ENCODE measurements around the gene PIP4K2C. TPM values are rescaled to one million over a fixed set of nuclear protein-coding genes. Genes with fewer than 3 reads are reported as not detected.
"Not testable (repeated sequence)": the region's sequence is repeated elsewhere in the genome, so short reads cannot be mapped to it uniquely, and the experiment has no call there.

PIP4K2C gene
- total RNA-seq, 1 donor from 2014 or later: 19.7 TPM

DNA sequence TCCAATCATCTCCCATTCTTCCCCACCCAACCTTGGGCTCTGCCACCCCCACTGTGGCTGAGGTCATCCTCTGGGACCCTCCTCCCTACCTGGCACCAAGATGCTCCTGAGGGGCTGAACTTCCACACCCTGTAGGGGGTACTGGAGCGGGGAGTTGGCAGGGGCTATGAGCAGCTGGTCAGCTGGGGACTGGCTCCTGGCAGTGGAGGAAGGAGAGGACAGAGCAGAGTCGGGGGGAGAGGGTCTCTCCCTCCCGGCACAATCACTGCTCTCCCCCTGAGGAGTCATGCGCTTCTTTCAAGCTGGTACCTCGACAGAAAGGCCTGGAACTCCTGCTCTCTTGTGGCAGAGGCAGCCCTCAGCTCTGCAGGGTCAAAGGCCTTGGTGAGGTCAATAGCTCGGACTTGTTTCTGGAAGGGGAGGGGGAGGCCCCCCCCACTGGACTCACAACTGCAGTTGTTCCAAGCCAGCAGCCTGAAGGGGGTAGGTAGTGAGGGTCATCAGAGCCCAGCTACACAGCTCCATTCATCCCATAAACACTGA, 40.0 kb downstream of the PIP4K2C start:
- intact Hi-C loops (cut with micrococcal nuclease): loop anchor here (5.0 kb wide), 1 partner anchor 61 kb away; the partner anchor contains the start of gene OS9

DNA sequence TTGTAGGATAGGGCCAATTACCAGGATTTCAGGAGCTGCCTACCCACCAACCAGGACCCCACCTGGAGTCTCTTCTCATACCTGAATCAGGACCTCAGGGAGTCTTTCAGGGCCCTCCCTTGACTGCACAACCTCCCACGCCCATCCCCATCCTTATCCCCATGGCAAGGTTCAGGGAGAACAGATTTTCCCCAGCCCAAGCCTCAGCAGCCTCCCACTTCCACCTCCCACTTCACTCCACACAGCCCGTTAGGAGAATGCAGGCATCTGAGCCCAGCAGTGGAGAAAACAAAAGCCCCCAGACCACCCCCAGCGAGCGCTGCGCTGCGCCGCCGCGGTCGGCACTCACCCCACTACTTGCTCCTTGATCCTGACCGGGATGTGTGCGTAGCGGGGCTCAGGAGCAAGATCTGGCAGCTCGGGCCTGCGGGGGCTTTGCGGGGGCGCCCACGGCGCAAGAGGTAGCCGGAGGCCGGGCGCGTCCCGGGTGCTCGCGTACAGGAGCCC, 40.6 kb downstream of the PIP4K2C start:
- intact Hi-C loops (cut with micrococcal nuclease): loop anchor here (5.0 kb wide), 1 partner anchor 61 kb away; the partner anchor contains the start of gene OS9

DNA sequence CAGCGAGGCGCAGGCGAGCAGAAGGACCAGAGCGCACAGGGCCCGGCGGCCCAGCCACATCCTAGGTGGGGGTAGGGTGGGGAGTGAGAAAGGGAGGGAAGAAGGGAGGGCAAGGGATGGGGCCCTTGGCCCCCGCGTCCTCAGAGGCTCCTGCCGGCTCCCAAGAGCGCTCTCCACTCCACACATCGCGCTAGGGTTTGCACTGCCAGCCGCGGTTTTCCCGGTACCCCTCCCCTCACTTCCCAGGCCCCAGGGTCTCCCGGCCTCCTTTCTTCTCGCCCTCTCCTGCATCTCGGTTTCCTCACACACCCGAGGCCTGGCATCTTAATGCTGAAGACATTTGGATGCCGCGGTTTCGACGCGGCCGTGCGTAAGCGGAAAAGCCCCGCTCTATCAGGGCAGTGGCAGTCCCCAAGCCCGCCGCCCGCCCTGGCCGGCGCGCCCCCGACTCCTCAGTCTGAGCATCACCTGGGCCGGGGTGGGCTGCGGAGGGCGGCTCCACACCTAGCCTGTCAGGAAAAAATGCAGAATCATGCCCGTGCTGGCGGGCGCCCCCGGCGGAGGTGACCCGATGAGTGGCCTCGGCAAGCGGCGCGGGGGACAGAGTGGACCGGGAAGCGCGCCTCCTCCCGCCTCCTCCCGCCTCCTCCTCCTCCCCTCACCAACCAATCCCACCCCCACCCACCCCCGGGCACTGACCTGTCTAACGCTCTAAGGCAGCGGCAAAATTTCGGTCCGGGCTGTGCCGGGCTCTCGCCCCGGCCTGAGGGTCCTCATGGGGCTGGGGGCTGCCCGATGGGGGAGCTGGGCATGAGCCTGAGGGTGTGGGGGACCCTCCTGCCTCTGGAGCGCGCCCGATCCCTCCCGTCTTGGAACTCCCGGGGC, 41.3 kb downstream of the PIP4K2C start:
- intact Hi-C loops (cut with micrococcal nuclease): loop anchor here (5.0 kb wide), 1 partner anchor 60 kb away; the partner anchor contains the start of gene OS9

DNA sequence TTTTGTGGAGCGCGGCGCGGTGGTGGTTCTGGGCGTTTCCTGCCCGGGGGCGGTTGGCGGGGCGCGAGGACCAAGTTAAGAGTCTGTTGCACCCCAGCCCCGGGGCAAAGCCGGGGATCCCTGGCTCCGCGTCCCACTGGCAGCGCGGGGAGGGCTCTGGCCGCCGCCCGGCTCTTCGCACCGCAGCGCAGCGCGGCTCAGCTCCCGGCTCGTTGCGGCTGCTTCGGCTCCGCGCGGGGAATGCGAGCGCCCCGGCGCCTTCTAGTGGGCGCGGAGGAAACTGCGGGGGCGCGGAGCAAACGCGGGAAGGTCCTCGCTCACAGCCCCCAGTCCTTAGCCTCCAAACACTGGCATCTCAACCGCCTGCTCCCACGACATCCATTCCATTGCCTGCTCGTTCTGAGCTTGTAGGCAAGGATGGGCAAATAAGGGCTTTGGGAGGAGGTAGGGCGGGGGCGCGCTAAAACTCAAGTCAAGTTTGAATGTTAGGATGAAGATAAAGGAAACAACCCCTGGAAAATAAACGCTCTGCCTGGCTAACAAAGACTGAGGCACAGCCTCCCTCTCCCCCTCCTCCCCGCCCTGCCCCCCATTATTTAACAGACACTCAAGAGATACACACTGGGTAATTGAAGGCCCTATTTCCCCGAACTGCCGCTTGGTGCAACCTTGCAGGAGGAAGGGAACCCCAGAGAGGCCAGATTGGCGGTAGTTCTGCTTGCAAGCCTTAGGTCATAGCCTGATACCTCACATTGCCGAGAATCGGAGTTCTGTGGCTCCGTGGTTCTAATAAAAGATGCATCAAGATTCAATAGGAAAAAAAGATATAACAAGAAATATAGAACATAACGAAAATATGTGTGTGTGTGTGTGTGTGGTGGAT, 42.2 kb downstream of the PIP4K2C start, which contains the start of gene B4GALNT1:
Gene B4GALNT1 (minus strand): TSS at position 244 of the 883 bp plus-strand sequence. CDS start 1,069 bp downstream, outside the sequence.
- intact Hi-C loops (cut with micrococcal nuclease): loop anchor here (1.0 to 5.0 kb wide), 2 partner anchors 50 to 59 kb away; partner anchors contain the start of gene OS9

DNA sequence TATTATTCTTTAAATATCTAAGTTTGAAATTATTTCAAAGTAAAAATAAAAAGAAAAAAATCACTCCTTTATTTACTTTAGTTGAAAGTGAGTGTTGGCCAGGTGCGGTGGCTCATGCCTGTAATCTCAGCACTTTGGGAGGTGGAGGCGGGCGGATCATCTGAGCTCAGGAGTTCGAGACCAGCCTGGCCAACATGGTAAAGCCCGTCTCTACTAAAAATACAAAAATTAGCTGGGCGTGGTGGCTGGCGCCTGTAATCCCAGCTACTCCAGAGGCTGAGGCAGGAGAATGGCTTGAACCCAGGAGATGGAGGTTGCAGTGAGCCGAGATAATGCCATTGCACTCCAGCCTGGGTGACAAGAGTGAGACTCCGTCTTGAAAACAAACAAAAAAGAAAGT, 45.7 kb downstream of the PIP4K2C start:
- intact Hi-C loops (cut with micrococcal nuclease): not testable (repeated sequence)

DNA sequence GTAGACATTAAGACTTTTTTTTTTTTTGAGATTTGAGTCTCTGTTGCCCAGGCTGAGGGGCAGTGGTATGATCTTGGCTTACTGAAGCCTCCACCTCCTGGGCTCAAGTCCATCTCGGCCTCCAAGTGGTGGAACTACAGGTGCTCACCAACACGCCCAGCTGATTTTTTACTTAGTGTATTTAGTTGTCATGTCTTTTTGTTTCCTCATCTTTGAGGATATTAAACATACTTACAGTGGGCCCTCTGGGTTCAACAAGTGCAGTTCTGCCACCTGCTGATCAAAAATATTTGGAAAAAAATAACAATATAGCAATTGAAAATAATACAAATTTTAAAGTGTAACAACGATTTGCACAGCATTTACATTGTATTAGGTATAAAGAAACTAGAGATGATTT, 46.4 kb downstream of the PIP4K2C start:
- intact Hi-C loops (cut with micrococcal nuclease): no loop called here

DNA sequence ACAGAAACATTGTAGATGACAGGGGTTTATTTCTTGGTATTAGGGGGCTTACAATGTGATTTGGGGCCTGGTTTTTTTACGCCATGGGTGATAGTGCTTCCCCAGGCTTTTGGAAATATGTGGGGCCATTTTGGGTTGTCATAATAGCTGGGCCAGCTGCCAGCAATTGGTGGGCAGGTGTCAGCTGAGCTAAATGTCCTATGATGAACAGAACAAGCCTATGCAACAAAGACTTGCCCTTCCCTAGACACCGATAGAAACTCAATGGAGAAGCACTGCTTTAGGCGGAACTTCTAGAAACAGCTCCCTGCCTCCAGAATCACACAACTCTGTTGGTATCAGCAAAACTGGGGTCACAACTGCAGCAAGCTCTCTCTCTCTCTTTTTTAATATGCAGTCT, 47.1 kb downstream of the PIP4K2C start:
- intact Hi-C loops (cut with micrococcal nuclease): no loop called here

DNA sequence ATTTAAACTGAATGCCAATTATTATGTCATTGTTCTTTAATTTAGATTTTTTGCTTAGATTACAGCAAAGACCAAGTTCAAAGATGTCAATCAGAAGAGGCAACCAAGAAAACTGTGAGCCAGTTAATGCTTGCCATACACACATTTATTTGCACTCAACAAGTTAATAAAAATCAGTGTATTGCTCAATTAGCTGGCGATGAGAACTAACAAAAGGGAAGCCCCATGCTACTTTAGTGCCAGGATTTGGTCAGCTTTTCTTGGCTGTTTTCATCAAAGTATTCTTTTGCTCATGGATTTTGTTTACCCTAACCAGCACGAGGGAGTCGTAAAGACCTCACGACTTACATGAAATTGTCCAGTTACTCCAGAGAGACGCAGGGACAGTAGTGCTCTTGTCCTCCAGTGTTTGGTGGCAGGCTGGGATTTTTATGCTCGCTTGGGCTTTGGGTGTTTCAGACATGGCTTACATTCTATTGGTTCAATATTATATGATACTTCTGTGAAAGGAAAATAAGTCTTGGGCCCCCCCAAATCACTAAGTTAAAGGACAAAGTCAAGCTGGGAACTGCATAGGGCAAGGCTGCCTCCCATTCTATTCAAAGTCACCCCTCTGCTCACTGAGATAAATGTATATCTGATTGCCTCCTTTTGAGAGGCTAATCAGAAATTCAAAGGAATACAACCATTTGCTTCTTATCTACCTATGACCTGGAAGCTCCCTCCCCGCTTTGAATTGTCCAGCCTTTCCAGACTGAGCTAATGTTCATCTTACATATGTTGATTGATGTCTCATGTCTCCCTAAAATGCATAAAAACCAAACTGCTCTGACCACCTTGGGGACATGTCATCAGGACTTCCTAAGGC, 49.4 kb downstream of the PIP4K2C start:
- intact Hi-C loops (cut with micrococcal nuclease): no loop called here

DNA sequence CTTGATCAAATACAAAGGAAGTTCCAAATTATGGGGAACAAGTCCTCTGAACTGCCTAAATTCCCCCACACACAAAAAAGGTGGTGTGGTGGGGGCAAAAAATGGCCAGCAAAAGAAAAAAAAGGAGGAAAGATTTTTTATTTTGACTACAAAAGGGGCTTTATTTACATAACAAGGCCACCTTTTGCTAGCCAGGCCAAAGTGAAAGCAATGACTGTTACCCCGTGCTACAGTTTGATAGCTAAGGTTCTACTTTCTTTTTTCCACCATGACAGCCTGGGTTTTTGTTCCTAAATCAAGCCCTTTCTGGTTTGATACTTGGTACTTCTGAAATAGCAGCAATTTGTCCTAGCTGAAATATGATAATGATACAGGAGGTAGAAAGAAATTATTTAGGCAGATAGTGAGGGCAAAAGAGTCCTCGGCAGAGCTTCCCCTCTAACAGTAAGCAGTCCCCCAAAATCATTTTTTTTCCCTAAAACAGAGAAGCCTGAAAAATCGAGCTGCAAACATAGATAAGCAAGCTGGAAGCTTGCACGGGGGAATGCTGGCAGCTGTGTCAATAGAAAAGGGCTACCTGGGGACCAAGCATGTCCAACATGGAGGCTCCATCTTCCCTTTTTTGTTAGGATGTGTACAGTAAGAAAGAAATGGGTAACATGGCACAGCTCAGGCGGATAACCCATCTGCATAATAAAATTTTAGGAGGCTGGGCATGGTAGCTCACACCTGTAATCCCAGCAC, 50.9 kb downstream of the PIP4K2C start:
- intact Hi-C loops (cut with micrococcal nuclease): no loop called here

DNA sequence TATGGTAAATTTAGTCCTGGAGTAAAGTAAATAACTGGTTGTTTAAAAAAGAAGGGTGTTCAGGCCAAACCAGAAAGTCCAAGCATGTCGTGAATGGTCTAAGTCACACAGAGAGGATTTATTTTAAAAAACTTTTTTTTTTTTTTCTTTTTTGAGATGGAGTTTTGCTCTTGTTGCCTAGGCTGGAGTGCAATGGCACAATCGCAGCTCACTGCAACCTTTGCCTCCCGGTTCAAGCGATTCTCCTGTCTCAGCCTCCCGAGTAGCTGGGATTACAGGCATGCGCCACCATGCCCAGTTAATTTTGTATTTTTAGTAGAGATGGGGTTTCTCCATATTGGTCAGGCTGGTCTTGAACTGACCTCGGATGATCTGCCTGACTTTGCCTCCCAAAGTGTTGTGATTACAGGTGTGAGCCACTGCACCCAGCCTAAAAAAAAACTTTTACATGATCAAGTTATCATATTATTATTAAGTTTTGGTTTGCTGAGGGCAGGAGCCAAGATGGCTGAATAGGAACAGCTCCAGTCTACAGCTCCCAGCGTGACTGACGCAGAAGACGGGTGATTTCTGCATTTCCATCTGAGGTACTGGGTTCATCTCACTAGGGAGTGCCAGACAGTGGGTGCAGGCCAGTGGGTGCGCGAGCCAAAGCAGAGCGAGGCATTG, 55.1 kb downstream of the PIP4K2C start:
- intact Hi-C loops (cut with micrococcal nuclease): not testable (repeated sequence)

DNA sequence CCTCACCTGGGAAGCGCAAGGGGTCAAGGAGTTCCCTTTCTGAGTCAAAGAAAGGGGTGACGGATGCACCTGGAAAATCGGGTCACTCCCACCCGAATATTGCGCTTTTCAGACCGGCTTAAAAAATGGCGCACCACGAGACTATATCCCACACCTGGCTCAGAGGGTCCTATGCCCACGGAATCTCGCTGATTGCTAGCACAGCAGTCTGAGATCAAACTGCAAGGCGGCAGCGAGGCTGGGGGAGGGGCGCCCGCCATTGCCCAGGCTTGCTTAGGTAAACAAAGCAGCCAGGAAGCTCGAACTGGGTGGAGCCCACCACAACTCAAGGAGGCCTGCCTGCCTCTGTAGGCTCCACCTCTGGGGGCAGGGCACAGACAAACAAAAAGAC, 55.7 kb downstream of the PIP4K2C start:
- intact Hi-C loops (cut with micrococcal nuclease): not testable (repeated sequence)

Other genes with a start within 250 kb of the PIP4K2C start
- gene R3HDM2, start 160.1 kb upstream of the PIP4K2C start, total RNA-seq: 65.1 and 67.2 TPM in 2 replicates
- not detected in 2 replicates for gene INHBC, start 156.4 kb upstream of the PIP4K2C start, total RNA-seq
- gene INHBE, start 135.9 kb upstream of the PIP4K2C start, total RNA-seq: not detected in 2 replicates
- 1.8 and 2.2 TPM in 2 replicates for gene GLI1, start 131.4 kb upstream of the PIP4K2C start, total RNA-seq
- gene ARHGAP9, start 111.3 kb upstream of the PIP4K2C start, total RNA-seq: 171 and 172 TPM in 2 replicates
- 189 and 195 TPM in 2 replicates for gene MARS1, start 103.1 kb upstream of the PIP4K2C start, total RNA-seq
- 9.9 and 10.7 TPM in 2 replicates for gene DDIT3, start 70.7 kb upstream of the PIP4K2C start, total RNA-seq
- gene MBD6, start 68.4 kb upstream of the PIP4K2C start, total RNA-seq: 75.0 and 78.0 TPM in 2 replicates
- 85.7 and 88.4 TPM in 2 replicates for gene DCTN2, start 44.0 kb upstream of the PIP4K2C start, total RNA-seq
- gene KIF5A, start 41.1 kb upstream of the PIP4K2C start, total RNA-seq: 1.3 and 1.6 TPM in 2 replicates
- 18.1 and 19.1 TPM in 2 replicates for gene DTX3, start 13.6 kb downstream of the PIP4K2C start, total RNA-seq
- gene ARHGEF25, start 20.2 kb downstream of the PIP4K2C start, total RNA-seq: 0.48 and 1.0 TPM in 2 replicates
- gene B4GALNT1, start 42.0 kb downstream of the PIP4K2C start, total RNA-seq: 1.5 and 1.9 TPM in 2 replicates
- gene OS9, start 102.9 kb downstream of the PIP4K2C start, total RNA-seq: 137 and 138 TPM in 2 replicates
- gene AGAP2, start 147.6 kb downstream of the PIP4K2C start, total RNA-seq: 57.1 and 59.4 TPM in 2 replicates
- gene TSPAN31, start 153.8 kb downstream of the PIP4K2C start, total RNA-seq: 17.3 and 17.9 TPM in 2 replicates
- gene CDK4, start 161.1 kb downstream of the PIP4K2C start, total RNA-seq: 134 and 138 TPM in 2 replicates
- gene MARCHF9, start 163.9 kb downstream of the PIP4K2C start, total RNA-seq: 21.2 and 21.9 TPM in 2 replicates
- 4.2 and 4.3 TPM in 2 replicates for gene CYP27B1, start 175.9 kb downstream of the PIP4K2C start, total RNA-seq
- 34.8 and 42.7 TPM in 2 replicates for gene METTL1, start 180.9 kb downstream of the PIP4K2C start, total RNA-seq
- gene EEF1AKMT3, start 181.4 kb downstream of the PIP4K2C start, total RNA-seq: 3.1 and 3.3 TPM in 2 replicates
- gene TSFM, start 191.6 kb downstream of the PIP4K2C start, total RNA-seq: 36.3 and 39.2 TPM in 2 replicates
- gene AVIL, start 227.5 kb downstream of the PIP4K2C start, total RNA-seq: 4.2 and 4.4 TPM in 2 replicates

Measured in T-helper 2 cell treated with Interferon-gamma antibody and Interleukin-4, amounts not matched to agents 100 ng/mL and 5 ng/mL, for 36 hours (primary cell).